Ovary (tissue), 3 donors: ENCODE data around the gene NUP188.

Experiments used
- POLR2A ChIP-seq: fragments of 450-650 bp; IDR thresholded peaks from one replicate; pipeline ENCODE4 v1.6.1; 2017; ENCODE audit warnings: antibody characterized with exemption, mild to moderate bottlenecking, moderate library complexity
- TF ChIP-seq, protein P1 (sequence below), 3 donors: fragments of 450-650 bp in 2 of 3; fragments of 200-600 bp in 1 of 3; IDR thresholded peaks; one replicate each; pipeline versions ENCODE4 v1.5.1 to v1.8.0; 2016 to 2022; ENCODE audit warnings: antibody characterized with exemption in 3 of 3, mild to moderate bottlenecking in 1 of 3
- donor health status: DM: no; HTN: no; CAD: no.

GRCh38 chr9:129027685-129028191 is 80.2 kb downstream of the NUP188 start:
- TF ChIP-seq, protein P1, sequence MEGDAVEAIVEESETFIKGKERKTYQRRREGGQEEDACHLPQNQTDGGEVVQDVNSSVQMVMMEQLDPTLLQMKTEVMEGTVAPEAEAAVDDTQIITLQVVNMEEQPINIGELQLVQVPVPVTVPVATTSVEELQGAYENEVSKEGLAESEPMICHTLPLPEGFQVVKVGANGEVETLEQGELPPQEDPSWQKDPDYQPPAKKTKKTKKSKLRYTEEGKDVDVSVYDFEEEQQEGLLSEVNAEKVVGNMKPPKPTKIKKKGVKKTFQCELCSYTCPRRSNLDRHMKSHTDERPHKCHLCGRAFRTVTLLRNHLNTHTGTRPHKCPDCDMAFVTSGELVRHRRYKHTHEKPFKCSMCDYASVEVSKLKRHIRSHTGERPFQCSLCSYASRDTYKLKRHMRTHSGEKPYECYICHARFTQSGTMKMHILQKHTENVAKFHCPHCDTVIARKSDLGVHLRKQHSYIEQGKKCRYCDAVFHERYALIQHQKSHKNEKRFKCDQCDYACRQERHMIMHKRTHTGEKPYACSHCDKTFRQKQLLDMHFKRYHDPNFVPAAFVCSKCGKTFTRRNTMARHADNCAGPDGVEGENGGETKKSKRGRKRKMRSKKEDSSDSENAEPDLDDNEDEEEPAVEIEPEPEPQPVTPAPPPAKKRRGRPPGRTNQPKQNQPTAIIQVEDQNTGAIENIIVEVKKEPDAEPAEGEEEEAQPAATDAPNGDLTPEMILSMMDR (IDR thresholded peaks at IDR 0.05), result no peak
- TF ChIP-seq POLR2A, result peak; percentile 9
